Neuronal stem cell (in vitro differentiated cells): ENCODE measurements around the gene MASP1.

Experiments used
- DNase-seq: peaks from one replicate; pipeline ENCODE4 v3.0.0-alpha.2; 2013; ENCODE audit warnings: low spot score
- H2AFZ ChIP-seq: one replicate; pipeline ENCODE4 v1.6.1; 2013; ENCODE audit warnings: mild to moderate bottlenecking, low read length, inconsistent platforms
- H2AK5ac ChIP-seq: 2 replicates; pipeline ENCODE4 v1.6.1; 2013; ENCODE audit warnings: low read depth, mild to moderate bottlenecking, inconsistent platforms, low read length, moderate library complexity, mixed read lengths
- H2BK120ac ChIP-seq: 2 replicates; pipeline ENCODE4 v1.6.1; 2013; ENCODE audit warnings: low read depth, mild to moderate bottlenecking, inconsistent platforms, low read length, moderate library complexity, mixed read lengths
- H2BK12ac ChIP-seq: one replicate; pipeline ENCODE4 v1.6.1; 2013; ENCODE audit warnings: low read length, inconsistent platforms
- H2BK15ac ChIP-seq: 2 replicates; pipeline ENCODE4 v1.6.1; 2013; ENCODE audit warnings: mild to moderate bottlenecking, low read length, inconsistent platforms, mixed read lengths
- H2BK5ac ChIP-seq: one replicate; pipeline ENCODE4 v1.6.1; 2013; ENCODE audit warnings: inconsistent platforms, mild to moderate bottlenecking, low read length, moderate library complexity
- H3K14ac ChIP-seq: one replicate; pipeline ENCODE4 v1.6.1; 2013; ENCODE audit warnings: low read length, inconsistent platforms
- H3K18ac ChIP-seq: 2 replicates; pipeline ENCODE4 v1.6.1; 2013; ENCODE audit warnings: low read length, inconsistent platforms
- H3K23ac ChIP-seq: 2 replicates; pipeline ENCODE4 v1.6.1; 2013; ENCODE audit warnings: low read depth, mild to moderate bottlenecking, mixed read lengths, low read length, inconsistent platforms; ENCODE audit not compliant: poor library complexity
- H3K27ac ChIP-seq: replicated peaks from 3 replicates; pipeline ENCODE4 v1.5.1; 2013; ENCODE audit warnings: low read length, inconsistent platforms
- H3K27me3 ChIP-seq, 3 experiments: 2 replicates each; pipeline ENCODE4 v1.6.1; 2013; ENCODE audit warnings: low read length in 3 of 3, mild to moderate bottlenecking in 2 of 3, inconsistent platforms in 1 of 3, low read depth in 1 of 3, mixed read lengths in 1 of 3, moderate library complexity in 1 of 3; ENCODE audit not compliant: control insufficient read depth in 3 of 3, insufficient read depth in 3 of 3
- H3K36me3 ChIP-seq, 2 donors: replicated peaks in 1 of 2; 2 replicates each; pipeline ENCODE4 v1.6.1; 2013; ENCODE audit warnings: low read length in 2 of 2; ENCODE audit not compliant: control insufficient read depth in 2 of 2, insufficient read depth in 2 of 2
- H3K4ac ChIP-seq: 2 replicates; pipeline ENCODE4 v1.6.1; 2013; ENCODE audit warnings: inconsistent platforms, mild to moderate bottlenecking, low read length, moderate library complexity
- H3K4me1 ChIP-seq, 2 donors: 1 replicate in 1 of 2; 2 replicates in 1 of 2; pipeline ENCODE4 v1.6.1; 2013; ENCODE audit warnings: low read length in 2 of 2, low read depth in 1 of 2; ENCODE audit not compliant: control insufficient read depth in 2 of 2, insufficient read depth in 1 of 2
- H3K4me2 ChIP-seq: one replicate; pipeline ENCODE4 v1.6.1; 2013; ENCODE audit warnings: mild to moderate bottlenecking, low read length, inconsistent platforms; ENCODE audit not compliant: insufficient read depth, poor library complexity, severe bottlenecking
- H3K4me3 ChIP-seq, 2 donors: 2 replicates each; pipeline ENCODE4 v1.5.1; 2013; ENCODE audit warnings: low read length in 2 of 2, mild to moderate bottlenecking in 2 of 2, inconsistent platforms in 1 of 2, moderate library complexity in 1 of 2
- H3K79me1 ChIP-seq: one replicate; pipeline ENCODE4 v1.6.1; 2013; ENCODE audit warnings: low read depth, mild to moderate bottlenecking, inconsistent platforms, low read length, moderate library complexity
- H3K9ac ChIP-seq: one replicate; pipeline ENCODE4 v1.6.1; 2013; ENCODE audit warnings: mild to moderate bottlenecking, low read depth, low read length, inconsistent platforms; ENCODE audit not compliant: poor library complexity
- H3K9me3 ChIP-seq, 2 donors: replicated peaks in 1 of 2; 2 replicates each; pipeline versions ENCODE3 to v1.6.1; 2013; ENCODE audit warnings: low read length in 2 of 2, mild to moderate bottlenecking in 2 of 2, inconsistent platforms in 1 of 2, low read depth in 1 of 2, mixed read lengths in 1 of 2, moderate library complexity in 1 of 2; ENCODE audit not compliant: control insufficient read depth in 2 of 2, insufficient read depth in 1 of 2
- H4K8ac ChIP-seq: one replicate; pipeline ENCODE4 v1.6.1; 2013; ENCODE audit warnings: low read depth, mild to moderate bottlenecking, inconsistent platforms, low read length, moderate library complexity
- H4K91ac ChIP-seq: one replicate; pipeline ENCODE4 v1.6.1; 2013; ENCODE audit warnings: low read length, low read depth, mild to moderate bottlenecking, inconsistent platforms; ENCODE audit not compliant: poor library complexity
- WGBS, 2 donors: extraction: QIAGEN DNeasy Blood & Tissue Kit; methylation state at CpG; one replicate each; pipeline ENCODE4 v1.1.7; 2013; ENCODE audit warnings: missing lambda C conversion rate in 2 of 2, mixed read lengths in 1 of 2; ENCODE audit not compliant: insufficient read length in 2 of 2, insufficient replicate concordance in 1 of 2; ENCODE audit errors: extremely low coverage in 2 of 2; 5-methylcytosine and 5-hydroxymethylcytosine counted together

MASP1 gene

DNA sequence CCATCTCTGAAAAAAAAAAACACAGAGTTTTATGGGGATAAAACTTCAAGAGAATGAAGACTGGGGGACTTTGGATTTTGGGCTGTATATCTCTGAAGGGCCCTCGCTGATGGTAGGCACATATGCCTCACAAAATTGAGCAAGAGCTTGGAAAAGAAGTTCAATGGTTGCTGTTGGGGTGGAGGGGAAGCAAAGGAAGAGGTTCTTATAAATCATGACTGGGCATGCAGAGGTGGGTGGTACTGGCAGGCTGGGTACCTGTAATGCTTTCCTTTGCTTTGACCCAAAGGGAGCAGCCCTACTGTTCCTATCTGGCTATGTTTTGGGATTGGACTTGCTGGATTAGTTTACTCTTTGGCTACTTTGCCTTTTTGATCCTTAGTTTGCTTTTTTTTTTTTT, 100.3 kb downstream of the MASP1 start:
- Histone ChIP-seq H3K9ac (no peak overlapping the region), H3K79me1 (no peaks in the 10 kb centered on the region), H2AK5ac (no peak overlapping the region), H3K4me2 (no peak overlapping the region), H2AFZ (no peak overlapping the region), H4K91ac (no peak overlapping the region), H3K4ac (no peak overlapping the region), H4K8ac (no peak overlapping the region), H3K14ac (no peak overlapping the region), H3K27ac (no peak overlapping the region), H2BK5ac (no peak overlapping the region), H3K4me3 (no peak overlapping the region), H2BK120ac (no peak overlapping the region), H2BK12ac (no peak overlapping the region), H2BK15ac (no peak overlapping the region), H3K18ac (no peak overlapping the region), H3K36me3 (no peaks in the 10 kb centered on the region), H3K27me3 (no peaks in the 10 kb centered on the region), H3K9me3 (no peaks in the 10 kb centered on the region), H3K4me1 (peaks cover 0 to 2% of the 10 kb centered on the region in 2 donors), H3K23ac (no peak overlapping the region)
- DNase-seq, result no peak
- WGBS, 2 donors, result no CpG with 5 or more reads among the region's 1 CpG

- H4K8ac ChIP-seq, result no peak overlapping the region
- no peak overlapping the region for H3K14ac ChIP-seq
- H2AFZ ChIP-seq, result no peak overlapping the region
- no peak overlapping the region for H3K4me2 ChIP-seq
- H3K79me1 ChIP-seq, result no peaks in the 10 kb centered on the region
- no peak overlapping the region for H2BK120ac ChIP-seq
- H3K27me3 ChIP-seq, result no peaks in the 10 kb centered on the region
- no peak for DNase-seq
- no peak overlapping the region for H2BK12ac ChIP-seq
- no peak overlapping the region for H2BK15ac ChIP-seq
- no peaks in the 10 kb centered on the region for H3K9me3 ChIP-seq
- H3K18ac ChIP-seq, result no peak overlapping the region
- H4K91ac ChIP-seq, result no peak overlapping the region
- H3K23ac ChIP-seq, result no peak overlapping the region
- no peak overlapping the region for H3K4ac ChIP-seq
- H2BK5ac ChIP-seq, result no peak overlapping the region
- H3K27ac ChIP-seq, result no peak overlapping the region
- H2AK5ac ChIP-seq, result no peak overlapping the region
- WGBS, 2 donors, result no CpG with 5 or more reads among the region's 2 CpGs
- H3K4me3 ChIP-seq, result no peak overlapping the region
- H3K36me3 ChIP-seq, result no peaks in the 10 kb centered on the region
- H3K9ac ChIP-seq, result no peak overlapping the region
- H3K4me1 ChIP-seq, result peaks cover 0 to 5% of the 10 kb centered on the region in 2 donors
Observed at GRCh38 chr3:187188931-187189330, 102.6 kb downstream of the MASP1 start.

- no peak overlapping the region for H2BK12ac ChIP-seq
- no peaks in the 10 kb centered on the region for H3K79me1 ChIP-seq
- no peaks in the 10 kb centered on the region for H3K27me3 ChIP-seq
- H3K4me2 ChIP-seq, result no peak overlapping the region
- H2BK5ac ChIP-seq, result no peak overlapping the region
- H3K9ac ChIP-seq, result no peak overlapping the region
- no peak overlapping the region for H2AFZ ChIP-seq
- H2BK120ac ChIP-seq, result no peak overlapping the region
- no peak overlapping the region for H4K8ac ChIP-seq
- no peak overlapping the region for H2AK5ac ChIP-seq
- WGBS, 2 donors, result no CpG with 5 or more reads among the region's 5 CpGs
- no peak for DNase-seq
- H3K4ac ChIP-seq, result no peak overlapping the region
- H3K23ac ChIP-seq, result no peak overlapping the region
- no peaks in the 10 kb centered on the region for H3K36me3 ChIP-seq
- H3K4me3 ChIP-seq, result no peak overlapping the region
- H3K14ac ChIP-seq, result no peak overlapping the region
- peak overlapping the region; percentile 17 for H3K18ac ChIP-seq
- no peaks in the 10 kb centered on the region for H3K9me3 ChIP-seq
- H2BK15ac ChIP-seq, result no peak overlapping the region
- no peak overlapping the region for H3K27ac ChIP-seq
- H4K91ac ChIP-seq, result no peak overlapping the region
- peaks cover 6 to 11% of the 10 kb centered on the region in 2 donors for H3K4me1 ChIP-seq
Observed at GRCh38 chr3:187186801-187187421, 104.6 kb downstream of the MASP1 start.

GRCh38 chr3:187186375-187186774, 105.2 kb downstream of the MASP1 start:
- Histone ChIP-seq H3K27ac (no peak overlapping the region), H3K4me1 (peaks cover 6 to 11% of the 10 kb centered on the region in 2 donors), H4K8ac (no peak overlapping the region), H3K4ac (no peak overlapping the region), H3K18ac (no peak overlapping the region), H3K36me3 (no peaks in the 10 kb centered on the region), H4K91ac (no peak overlapping the region), H3K4me2 (no peak overlapping the region), H2BK12ac (no peak overlapping the region), H3K79me1 (no peaks in the 10 kb centered on the region), H2BK15ac (no peak overlapping the region), H2BK120ac (no peak overlapping the region), H3K9me3 (no peaks in the 10 kb centered on the region), H3K27me3 (no peaks in the 10 kb centered on the region), H2AFZ (no peak overlapping the region), H3K9ac (no peak overlapping the region), H3K14ac (no peak overlapping the region), H2AK5ac (no peak overlapping the region), H3K4me3 (no peak overlapping the region), H3K23ac (no peak overlapping the region), H2BK5ac (no peak overlapping the region)
- no CpG with 5 or more reads among the region's 2 CpGs for WGBS, 2 donors
- no peak for DNase-seq
